Fibroblast of skin of right quadriceps (primary cell): ENCODE measurements around the gene RET.

Experiments used
- DNase-seq: peaks from one replicate; pipeline ENCODE4 v3.0.0-alpha.2; 2013

The RET gene

GRCh38 chr10:43177595-43177994 lies 100.7 kb downstream of the RET start:
- no peak for DNase-seq
